Activated T-cell treated with anti-CD3 and anti-CD28 coated beads for 4 hours (primary cell): ENCODE results near the gene PUM1.

Source experiments
- DNase-seq: peaks from one replicate; pipeline ENCODE4 v3.0.0-alpha.2; 2020

Gene PUM1

DNA sequence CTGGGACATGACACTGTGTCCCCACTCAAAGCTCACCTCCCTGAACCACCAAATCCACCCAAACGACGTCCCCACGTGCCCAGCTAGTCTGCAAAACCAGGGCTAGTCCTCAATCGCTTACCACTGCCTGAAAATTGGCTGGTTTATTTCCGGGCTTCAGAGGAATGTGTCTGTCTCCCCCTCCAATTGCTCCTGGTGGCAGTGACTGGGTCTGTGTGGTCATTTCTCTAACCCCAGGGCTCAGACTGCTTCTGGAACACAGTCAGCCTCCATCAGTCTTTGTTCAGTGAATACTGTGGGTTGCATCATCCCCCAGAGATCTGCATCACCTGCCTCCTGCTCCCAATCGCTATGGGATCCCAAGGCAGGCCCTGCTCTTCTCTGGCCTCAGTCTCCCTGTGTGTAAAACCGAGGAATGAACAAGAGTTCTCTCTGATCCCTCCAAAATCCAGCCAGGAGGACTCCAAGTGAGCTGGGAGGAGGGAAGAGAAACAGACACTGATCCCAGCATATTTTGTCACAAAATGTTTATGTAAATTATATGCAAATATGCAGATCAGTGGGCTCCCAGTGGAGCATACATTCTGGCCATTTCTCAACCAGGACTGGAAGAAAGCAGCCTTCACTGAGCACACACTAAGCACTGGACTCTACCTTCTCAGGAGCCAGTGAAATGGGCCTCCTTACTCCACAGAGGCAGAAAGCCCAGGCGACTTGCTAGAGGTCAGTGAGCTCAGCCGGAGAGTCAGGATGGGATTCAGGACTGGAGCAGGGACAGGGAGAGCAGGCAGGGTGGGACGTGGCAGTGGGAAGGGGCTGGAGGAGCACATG lies 177.8 kb downstream of the PUM1 start:
- DNase-seq: no peak

DNA sequence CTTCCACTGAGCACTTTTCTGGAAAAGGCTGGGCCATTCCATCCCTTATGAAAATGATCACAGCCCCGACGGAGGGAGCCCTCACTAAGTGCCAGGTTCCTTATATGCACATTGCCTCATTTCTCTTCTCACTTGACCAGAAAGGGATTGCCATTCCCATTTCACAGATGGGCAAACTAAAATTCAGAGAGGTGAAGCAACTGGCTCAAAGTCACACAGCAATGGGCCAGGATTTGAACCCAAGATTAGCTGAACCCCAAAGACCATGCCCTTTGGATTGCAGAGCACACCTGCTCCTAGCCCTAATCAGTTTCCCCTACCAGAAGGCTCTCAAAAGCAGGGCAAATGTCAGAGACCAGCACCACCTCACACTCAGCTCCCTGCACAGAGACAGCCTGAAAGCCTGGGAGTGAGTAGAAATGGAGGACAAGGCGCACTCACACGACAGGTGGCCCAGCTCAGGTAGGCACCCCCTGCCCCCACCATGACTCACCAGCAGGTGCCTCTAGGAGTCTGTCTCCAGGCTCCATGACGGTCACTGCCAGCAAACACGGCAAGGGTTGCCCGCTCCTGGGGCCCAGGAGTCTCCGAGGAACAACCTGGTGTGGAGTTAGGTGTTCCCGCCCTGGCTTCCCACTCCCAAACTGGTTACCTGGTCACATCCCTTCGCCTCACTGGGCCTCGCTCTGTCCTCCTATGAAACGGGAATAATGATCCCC lies 178.6 kb downstream of the PUM1 start:
- no peak for DNase-seq

DNA sequence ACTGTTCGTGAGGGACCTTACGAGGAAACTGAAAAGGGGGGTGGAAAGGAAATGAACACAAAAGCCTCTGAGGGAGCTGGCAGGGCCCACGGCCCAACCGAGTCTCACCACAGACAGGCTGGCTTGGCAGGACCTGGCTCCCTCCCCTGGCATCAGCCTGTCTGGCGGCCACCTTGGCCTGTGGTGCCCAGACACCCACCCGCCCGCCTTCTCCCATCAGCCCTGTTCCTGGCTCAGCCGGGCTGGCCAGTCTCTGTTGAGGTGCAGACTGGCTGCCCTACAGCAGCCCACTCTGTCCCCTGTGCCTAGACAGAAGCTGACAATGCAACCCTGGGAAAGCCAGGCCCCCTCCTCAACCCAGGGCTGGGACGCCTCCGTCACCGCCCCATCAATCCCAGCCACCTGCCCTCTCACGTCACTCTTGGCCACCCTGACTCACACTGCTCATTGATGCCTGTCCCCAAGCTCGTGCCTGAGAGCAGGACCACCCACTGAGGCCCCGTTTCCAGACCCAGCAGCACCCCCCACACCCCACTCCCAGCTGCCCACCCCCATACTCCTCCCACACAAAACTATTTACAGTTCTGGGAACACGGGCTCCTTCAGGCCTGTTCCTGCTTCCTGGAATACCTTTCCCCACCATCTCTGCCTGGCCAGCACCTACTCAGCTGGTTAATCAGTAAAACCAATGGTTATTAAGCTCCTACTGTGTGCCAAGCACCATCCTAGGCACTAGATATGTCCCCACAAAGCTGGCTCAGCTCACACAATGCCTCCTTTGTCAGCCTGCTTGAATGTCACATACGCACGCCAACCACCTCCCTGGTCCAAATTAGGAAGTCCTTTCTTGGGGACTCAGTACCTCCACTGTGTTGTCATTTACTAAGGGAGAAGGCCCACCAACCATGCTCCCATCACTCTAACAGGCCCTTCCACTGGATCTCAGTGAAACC lies 179.7 kb downstream of the PUM1 start:
- no peak for DNase-seq

DNA sequence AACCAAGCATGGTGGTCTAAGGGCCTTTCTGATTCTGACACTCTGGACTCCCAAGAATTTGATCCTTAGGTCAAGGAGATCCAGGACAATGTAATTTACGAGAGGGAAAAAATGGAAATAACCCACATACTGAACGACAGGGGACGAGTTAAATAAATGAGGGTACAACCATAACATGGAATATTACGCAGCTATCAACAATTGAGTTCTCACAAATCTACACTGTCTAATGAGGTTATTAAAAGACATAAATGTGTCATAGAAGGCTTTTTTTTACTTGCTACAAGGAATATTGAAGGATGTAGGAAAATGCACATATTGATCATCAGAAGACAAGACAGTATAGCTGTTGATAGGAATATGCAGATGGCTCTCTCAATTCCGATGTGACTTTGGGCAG lies 180.8 kb downstream of the PUM1 start:
- DNase-seq: no peak

DNA sequence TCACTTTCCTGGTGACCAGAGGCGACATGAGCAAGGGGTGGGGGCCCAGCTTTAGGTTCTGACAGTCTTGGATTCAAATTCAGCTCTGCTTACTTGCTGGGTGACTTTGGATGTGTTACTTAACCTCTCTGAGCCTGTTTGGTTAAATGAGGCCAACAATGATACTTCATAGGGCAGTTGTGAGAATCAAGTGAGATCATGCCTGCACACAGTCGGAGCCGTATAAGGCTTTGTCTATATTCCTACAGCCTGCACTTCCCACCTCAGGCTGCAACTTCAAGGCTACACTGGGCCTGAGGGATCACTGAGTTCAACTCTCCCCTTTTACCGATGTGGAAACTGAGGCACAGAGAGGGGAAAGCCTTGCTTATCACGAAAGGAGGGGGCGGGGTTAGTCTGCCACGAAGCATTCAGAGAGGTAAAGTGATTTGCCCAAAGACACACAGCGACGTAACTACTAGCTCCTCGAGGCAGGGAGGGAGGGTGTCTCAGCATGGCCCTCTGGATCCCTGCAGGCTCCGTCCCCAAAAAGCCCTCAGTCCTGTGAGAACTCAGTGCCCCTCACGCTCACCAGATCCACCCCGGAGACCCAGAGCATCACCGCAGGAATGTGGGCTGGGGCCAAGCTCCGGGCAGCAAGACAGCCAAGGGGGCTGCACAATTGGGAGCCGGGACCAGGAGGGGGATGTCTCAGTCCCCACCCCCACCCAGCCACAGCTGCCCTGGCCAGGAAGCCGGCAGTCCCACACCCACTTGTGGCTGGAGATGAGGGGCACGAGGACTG lies 181.9 kb downstream of the PUM1 start:
- no peak for DNase-seq

DNA sequence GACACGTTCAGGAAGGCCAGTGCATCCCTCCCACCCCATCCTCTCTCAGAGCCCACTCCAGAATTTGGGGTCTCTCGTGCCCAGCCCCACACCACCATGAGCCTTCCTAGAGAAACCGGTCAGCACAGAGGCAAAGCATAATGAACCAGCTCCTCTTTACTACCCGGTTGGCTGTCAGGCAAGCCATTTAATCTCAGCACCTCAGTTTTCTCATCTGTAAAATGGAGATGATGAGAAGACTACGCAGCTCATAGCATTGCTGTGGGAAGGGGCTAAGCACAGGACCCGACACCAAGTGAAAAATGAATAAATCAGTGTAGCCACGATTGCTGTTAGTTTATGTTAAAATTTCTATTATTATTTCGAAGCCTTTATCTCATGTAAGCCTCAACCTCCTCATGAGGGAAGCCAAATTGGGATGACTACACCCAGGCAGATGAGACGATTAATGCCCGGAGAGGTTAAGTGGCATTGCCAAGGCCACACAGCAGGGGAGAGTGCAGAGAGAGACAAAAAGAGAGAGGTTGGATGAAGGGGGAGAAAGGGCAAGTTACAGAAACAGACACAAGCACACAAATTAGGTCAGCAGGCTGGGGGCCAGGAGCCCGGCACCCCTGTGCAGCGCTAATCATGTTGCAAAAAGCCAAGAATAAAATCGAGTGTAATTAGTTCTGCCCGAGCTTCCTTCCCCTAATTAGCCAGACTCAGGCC lies 182.7 kb downstream of the PUM1 start:
- DNase-seq: no peak
